B cell (primary cell): ENCODE measurements around the gene RGS6. TPM values are rescaled to one million over a fixed set of nuclear protein-coding genes. Genes with fewer than 3 reads are reported as not detected.

Experiments
- ATAC-seq: fragments of 200-7000 bp; cut with Tn5 transposase; one replicate; pipeline ENCODE4 v1.10.0; 2021; ENCODE audit warnings: low read depth, mild to moderate bottlenecking, moderate number of reproducible peaks, moderate library complexity
- CTCF ChIA-PET: fragments of 350-600 bp; sonication (Branson Sonifier 250); formaldehyde crosslinking; loops from one replicate; lab custom pipeline; 2021; ENCODE audit warnings: antibody characterized with exemption, inconsistent platforms; lab: Charles Lee
- POLR2A ChIA-PET: fragments of 350-600 bp; sonication (Branson Sonifier 250); formaldehyde crosslinking; loops from one replicate; lab custom pipeline; 2021; ENCODE audit warnings: antibody characterized with exemption; lab: Charles Lee
- DNase-seq: peaks from one replicate; pipeline ENCODE4 v3.0.0; 2013
- H2AFZ ChIP-seq: 2 replicates; pipeline ENCODE4 v1.6.1; 2012; ENCODE audit warnings: mild to moderate bottlenecking, low read depth, low read length; ENCODE audit not compliant: insufficient read depth, poor library complexity, severe bottlenecking
- H3K27ac ChIP-seq, 2 donors: 1 replicate in 1 of 2; 2 replicates in 1 of 2; pipeline ENCODE4 v1.5.1; 2012 to 2013; ENCODE audit warnings: low read length in 2 of 2, mild to moderate bottlenecking in 2 of 2, moderate library complexity in 1 of 2
- H3K27me3 ChIP-seq, 4 experiments: fragments of 200-600 bp in 1 of 4; sonication (generic) in 1 of 4; replicated peaks in 1 of 4; 1 replicate in 2 of 4; 2 replicates in 2 of 4; pipeline versions ENCODE4 v1.6.1 to v1.7.0; 2013 to 2016; ENCODE audit warnings: low read length in 3 of 4, mild to moderate bottlenecking in 2 of 4, mixed read lengths in 1 of 4, moderate library complexity in 1 of 4; ENCODE audit not compliant: insufficient read depth in 4 of 4, control insufficient read depth in 3 of 4; ENCODE audit errors: control extremely low read depth in 1 of 4
- H3K36me3 ChIP-seq, 2 experiments: replicated peaks in 1 of 2; 1 replicate in 1 of 2; 2 replicates in 1 of 2; pipeline versions ENCODE4 v1.6.1 to v1.7.1; 2013; ENCODE audit warnings: low read length in 1 of 2; ENCODE audit not compliant: insufficient read depth in 2 of 2, control insufficient read depth in 1 of 2; ENCODE audit errors: control extremely low read depth in 1 of 2, extremely low read depth in 1 of 2
- H3K4me1 ChIP-seq, 2 donors: fragments of 200-600 bp in 1 of 2; sonication (generic) in 1 of 2; 1 replicate in 1 of 2; 2 replicates in 1 of 2; pipeline versions ENCODE4 v1.5.1 to v1.6.1; 2013 to 2017; ENCODE audit warnings: low read length in 2 of 2; ENCODE audit not compliant: control insufficient read depth in 2 of 2, insufficient read depth in 2 of 2
- H3K4me2 ChIP-seq: replicated peaks from 2 replicates; pipeline ENCODE3; 2012; ENCODE audit warnings: mild to moderate bottlenecking, low read depth, low read length; ENCODE audit not compliant: poor library complexity, severe bottlenecking
- H3K4me3 ChIP-seq, 5 experiments: fragments of 200-600 bp in 1 of 5; sonication (generic) in 1 of 5; 1 replicate in 3 of 5; 2 replicates in 2 of 5; pipeline versions ENCODE4 v1.5.1 to v1.7.0; 2011 to 2016; ENCODE audit warnings: low read length in 4 of 5, mild to moderate bottlenecking in 4 of 5, low read depth in 2 of 5, control low read depth in 1 of 5, moderate library complexity in 1 of 5; ENCODE audit not compliant: insufficient read depth in 1 of 5; ENCODE audit errors: control extremely low read depth in 1 of 5, extremely low read depth in 1 of 5
- H3K79me2 ChIP-seq: fragments of 200-600 bp; sonication (generic); one replicate; pipeline ENCODE4 v1.6.0; 2016; ENCODE audit warnings: low read length; ENCODE audit not compliant: control insufficient read depth, insufficient read depth
- H3K9ac ChIP-seq: fragments of 200-600 bp; sonication (generic); 2 replicates; pipeline ENCODE4 v1.6.1; 2017; ENCODE audit warnings: mild to moderate bottlenecking, low read length, moderate library complexity
- H3K9me3 ChIP-seq, 3 donors: one replicate each; pipeline versions ENCODE4 v1.6.1 to v1.7.1; 2013; ENCODE audit warnings: low read length in 2 of 3; ENCODE audit not compliant: control insufficient read depth in 2 of 3, insufficient read depth in 1 of 3; ENCODE audit errors: control extremely low read depth in 1 of 3
- H4K20me1 ChIP-seq: 2 replicates; pipeline ENCODE4 v1.6.0; 2012; ENCODE audit warnings: mild to moderate bottlenecking, low read length; ENCODE audit not compliant: insufficient read depth, control insufficient read depth, poor library complexity, severe bottlenecking
- H3K27ac Mint-ChIP-seq: one replicate; pipeline ENCODE4 v1.8.0; 2021; ENCODE audit warnings: mixed read lengths
- H3K27me3 Mint-ChIP-seq: one replicate; pipeline ENCODE4 v1.8.0; 2021; ENCODE audit warnings: mixed read lengths
- H3K4me1 Mint-ChIP-seq: one replicate; pipeline ENCODE4 v1.8.0; 2021; ENCODE audit warnings: mixed read lengths
- H3K4me3 Mint-ChIP-seq: one replicate; pipeline ENCODE4 v1.8.0; 2021; ENCODE audit warnings: mixed read lengths
- H3K9me3 Mint-ChIP-seq: one replicate; pipeline ENCODE4 v1.8.0; 2022; ENCODE audit warnings: mixed read lengths; ENCODE audit not compliant: insufficient read depth
- EZH2 ChIP-seq: IDR thresholded peaks from 2 replicates; pipeline ENCODE4 v1.6.1; 2012; ENCODE audit warnings: borderline replicate concordance, low read depth, mild to moderate bottlenecking, moderate library complexity, low read length; ENCODE audit not compliant: insufficient read depth, poor library complexity, severe bottlenecking
- WGBS: methylation state at CpG from one replicate; pipeline ENCODE4 v1.1.5; 2013; ENCODE audit warnings: missing lambda C conversion rate; ENCODE audit not compliant: insufficient coverage; 5-methylcytosine and 5-hydroxymethylcytosine counted together
- intact Hi-C: fragments of 100-400 bp; cut with micrococcal nuclease; formaldehyde crosslinking; loops from one replicate; pipeline ENCODE4 v1.10.0; 2022
- polyA plus RNA-seq: library from polyadenylated mRNA; depleted of rRNA; stranded (reverse); fragments of >200 nt; gene quantifications from 2 replicates; pipeline ENCODE4 v1.2.3, GENCODE V29; 2012
- total RNA-seq, 2 donors: library from RNA; stranded (reverse); fragments of 120-200 nt in 1 of 2; gene quantifications; 1 replicate in 1 of 2; 2 replicates in 1 of 2; pipeline versions ENCODE4 v1.2.3 to v1.2.4, GENCODE V29; 2013 to 2022
- TF ChIP-seq, protein P1 (sequence below): fragments of 200-600 bp; IDR thresholded peaks from one replicate; pipeline ENCODE4 v1.8.0; 2022; ENCODE audit warnings: antibody characterized with exemption, mild to moderate bottlenecking

The RGS6 gene
- total and polyA plus RNA-seq, 2 donors (not counting 1 experiment from before 2014, with no cell fraction given): 0.07 TPM; not detected in 1

- no peak overlapping the region for H2AFZ ChIP-seq
- no peaks in the 10 kb centered on the region for H3K36me3 ChIP-seq
- no peaks in the 10 kb centered on the region for H3K9me3 ChIP-seq
- ATAC-seq (no peak), DNase-seq (no peak)
- Mint-ChIP-seq H3K27ac (no peak overlapping the region), H3K9me3 (no peaks in the 10 kb centered on the region), H3K4me3 (no peak overlapping the region), H3K27me3 (peaks cover 20% of the 10 kb centered on the region), H3K4me1 (no peaks in the 10 kb centered on the region)
- WGBS: 64% methylated on average over 2 of the region's 4 CpGs
- peaks cover 0 to 2% (median 0%) of the 10 kb centered on the region in 4 experiments for H3K27me3 ChIP-seq
- H3K9ac ChIP-seq: no peak overlapping the region
- no peaks in the 10 kb centered on the region for H3K79me2 ChIP-seq
- CTCF ChIA-PET: no interaction called here
- TF ChIP-seq, protein P1, sequence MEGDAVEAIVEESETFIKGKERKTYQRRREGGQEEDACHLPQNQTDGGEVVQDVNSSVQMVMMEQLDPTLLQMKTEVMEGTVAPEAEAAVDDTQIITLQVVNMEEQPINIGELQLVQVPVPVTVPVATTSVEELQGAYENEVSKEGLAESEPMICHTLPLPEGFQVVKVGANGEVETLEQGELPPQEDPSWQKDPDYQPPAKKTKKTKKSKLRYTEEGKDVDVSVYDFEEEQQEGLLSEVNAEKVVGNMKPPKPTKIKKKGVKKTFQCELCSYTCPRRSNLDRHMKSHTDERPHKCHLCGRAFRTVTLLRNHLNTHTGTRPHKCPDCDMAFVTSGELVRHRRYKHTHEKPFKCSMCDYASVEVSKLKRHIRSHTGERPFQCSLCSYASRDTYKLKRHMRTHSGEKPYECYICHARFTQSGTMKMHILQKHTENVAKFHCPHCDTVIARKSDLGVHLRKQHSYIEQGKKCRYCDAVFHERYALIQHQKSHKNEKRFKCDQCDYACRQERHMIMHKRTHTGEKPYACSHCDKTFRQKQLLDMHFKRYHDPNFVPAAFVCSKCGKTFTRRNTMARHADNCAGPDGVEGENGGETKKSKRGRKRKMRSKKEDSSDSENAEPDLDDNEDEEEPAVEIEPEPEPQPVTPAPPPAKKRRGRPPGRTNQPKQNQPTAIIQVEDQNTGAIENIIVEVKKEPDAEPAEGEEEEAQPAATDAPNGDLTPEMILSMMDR: no peak
- TF ChIP-seq EZH2: no peak
- H4K20me1 ChIP-seq: no peaks in the 10 kb centered on the region
- intact Hi-C loops: no loop called here
- no peaks in the 10 kb centered on the region for H3K4me1 ChIP-seq
- H3K4me3 ChIP-seq: no peak overlapping the region
- H3K27ac ChIP-seq: no peak overlapping the region
- H3K4me2 ChIP-seq: no peak overlapping the region
- POLR2A ChIA-PET: no interaction called here
Measured at GRCh38 chr14:72333357-72333756, 401.1 kb downstream of the RGS6 start.

DNA sequence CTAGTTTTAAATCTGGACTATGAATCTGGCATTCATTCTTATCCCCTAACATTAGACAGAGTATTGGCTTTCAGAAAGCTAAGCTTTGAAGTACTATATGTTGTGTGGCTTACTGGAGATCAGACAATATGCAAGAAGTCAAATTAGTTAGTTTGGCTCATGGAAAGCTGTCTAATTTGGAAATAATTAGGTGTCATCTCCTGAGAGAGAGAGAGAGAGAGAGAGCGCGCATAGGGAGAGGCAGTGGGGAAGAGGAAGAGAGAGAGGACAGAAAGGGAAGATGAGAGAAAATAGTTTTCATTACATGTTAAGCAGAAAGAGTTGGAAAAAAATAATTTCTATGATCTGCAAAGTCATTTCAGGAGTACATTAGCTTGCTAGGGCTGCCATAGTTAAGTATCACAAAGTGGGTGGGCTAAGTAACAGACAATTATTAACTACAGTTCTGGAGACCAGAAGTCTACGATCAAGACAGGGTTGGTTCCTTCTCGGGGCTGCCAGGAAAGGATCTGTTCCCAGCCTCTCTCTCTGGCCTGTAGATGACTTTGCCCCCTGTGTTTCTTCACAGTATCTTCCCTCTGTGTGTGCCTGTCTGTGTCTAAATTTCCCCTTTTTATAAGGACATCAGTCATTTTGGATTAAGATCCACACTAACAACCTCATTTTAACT lies 404.2 kb downstream of the RGS6 start:
- Histone ChIP-seq H3K4me2 (no peak overlapping the region), H3K27me3 (no peaks in the 10 kb centered on the region), H4K20me1 (no peaks in the 10 kb centered on the region), H3K9me3 (no peaks in the 10 kb centered on the region), H3K4me1 (no peaks in the 10 kb centered on the region), H2AFZ (no peak overlapping the region), H3K36me3 (no peaks in the 10 kb centered on the region), H3K4me3 (no peak overlapping the region), H3K9ac (no peak overlapping the region), H3K27ac (no peak overlapping the region), H3K79me2 (no peaks in the 10 kb centered on the region)
- ATAC-seq (no peak), DNase-seq (no peak)
- no peak overlapping the region for H3K27ac Mint-ChIP-seq
- TF ChIP-seq EZH2: no peak
- TF ChIP-seq, protein P1: no peak
- POLR2A ChIA-PET: interaction anchor here (0.7 kb wide), 1 partner anchor 560 kb away, joined by 3 read pairs; no protein-coding TSS in a partner anchor
- H3K4me1 Mint-ChIP-seq: no peaks in the 10 kb centered on the region
- CTCF ChIA-PET: no interaction called here
- H3K27me3 Mint-ChIP-seq: peaks cover 36% of the 10 kb centered on the region
- H3K4me3 Mint-ChIP-seq: no peak overlapping the region
- WGBS: 76% methylated on average over 4 of the region's 4 CpGs
- intact Hi-C loops: no loop called here
- no peaks in the 10 kb centered on the region for H3K9me3 Mint-ChIP-seq
